ENCODE data around the gene RPN1. TPM values are rescaled to one million over a fixed set of nuclear protein-coding genes. Genes with fewer than 3 reads are reported as not detected.

RPN1 gene
- total RNA-seq, 1 donor = 341 TPM

- no peak for DNase-seq (ENCODE audit: low read depth)
- no peak overlapping the region for H3K4me3 ChIP-seq (ENCODE audit: low read depth, low read length)
- TF ChIP-seq CTCF (IDR thresholded peaks at IDR 0.05; ENCODE audit: insufficient read depth, low read length) = no peak
Measured at GRCh38 chr3:128610451-128611070, 40.1 kb downstream of the RPN1 start.

GRCh38 chr3:128609294-128609693, 41.3 kb downstream of the RPN1 start:
- H3K4me3 ChIP-seq (ENCODE audit: low read depth, low read length) = no peak overlapping the region
- no peak for TF ChIP-seq CTCF (IDR thresholded peaks at IDR 0.05; ENCODE audit: insufficient read depth, low read length)
- DNase-seq (ENCODE audit: low read depth) = no peak

GRCh38 chr3:128607710-128608048, 42.9 kb downstream of the RPN1 start:
- peak overlapping the region; percentile 69 for H3K4me3 ChIP-seq (ENCODE audit: low read depth, low read length)
- no peak for DNase-seq (ENCODE audit: low read depth)
- no peak for TF ChIP-seq CTCF (IDR thresholded peaks at IDR 0.05; ENCODE audit: insufficient read depth, low read length)

GRCh38 chr3:128606094-128606493, 44.5 kb downstream of the RPN1 start:
- H3K4me3 ChIP-seq (ENCODE audit: low read depth, low read length) = no peak overlapping the region
- no peak for DNase-seq (ENCODE audit: low read depth)
- no peak for TF ChIP-seq CTCF (IDR thresholded peaks at IDR 0.05; ENCODE audit: insufficient read depth, low read length)

- no peak for DNase-seq (ENCODE audit: low read depth)
- no peak for TF ChIP-seq CTCF (IDR thresholded peaks at IDR 0.05; ENCODE audit: insufficient read depth, low read length)
Measured at GRCh38 chr3:128605091-128606046, 45.2 kb downstream of the RPN1 start.

GRCh38 chr3:128603811-128604775, 46.5 kb downstream of the RPN1 start:
- DNase-seq (ENCODE audit: low read depth) = no peak
- no peak overlapping the region for H3K4me3 ChIP-seq (ENCODE audit: low read depth, low read length)
- no peak for TF ChIP-seq CTCF (IDR thresholded peaks at IDR 0.05; ENCODE audit: insufficient read depth, low read length)

More at GRCh38 chr3:128605091-128606046, 45.2 kb downstream of the RPN1 start:
- no peak overlapping the region for H3K4me3 ChIP-seq (ENCODE audit: low read depth, low read length)

All from fibroblast of the aortic adventitia (primary cell).